ENCODE results near the gene TBX2.

TBX2 gene

DNA sequence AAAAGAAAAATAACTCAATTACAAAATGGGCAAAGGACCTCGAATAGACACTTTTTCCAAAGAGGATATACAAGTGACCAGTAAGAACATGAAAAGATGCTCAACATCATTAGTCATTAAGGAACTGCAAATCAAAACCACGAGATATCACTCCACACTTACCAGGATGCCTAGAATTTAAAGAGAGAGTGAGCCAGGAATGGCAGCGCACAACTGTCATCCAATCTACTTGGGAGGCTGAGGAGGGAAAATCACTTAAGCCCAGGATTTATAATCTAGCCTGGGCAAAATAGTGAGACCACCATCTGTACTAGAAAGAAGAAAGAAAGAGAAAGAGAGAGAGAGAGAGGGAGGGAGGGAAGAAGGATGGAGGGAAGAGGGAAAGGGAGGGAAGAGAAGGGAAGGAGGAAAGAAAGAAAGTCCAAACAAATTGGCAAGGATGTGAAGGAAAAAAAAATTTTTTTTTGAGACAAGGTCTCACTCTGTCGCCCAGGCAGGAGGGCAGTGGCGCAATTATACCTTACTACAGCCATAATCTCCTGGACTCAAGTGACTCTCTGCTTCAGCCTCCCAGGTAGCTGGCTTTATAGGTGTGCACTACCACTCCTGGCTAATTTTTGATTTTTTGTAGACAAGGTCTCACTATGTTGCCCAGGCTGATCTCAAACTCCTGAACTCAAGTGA lies 22.6 kb downstream of the TBX2 start (continued):
- TF ChIP-seq, protein P1, sequence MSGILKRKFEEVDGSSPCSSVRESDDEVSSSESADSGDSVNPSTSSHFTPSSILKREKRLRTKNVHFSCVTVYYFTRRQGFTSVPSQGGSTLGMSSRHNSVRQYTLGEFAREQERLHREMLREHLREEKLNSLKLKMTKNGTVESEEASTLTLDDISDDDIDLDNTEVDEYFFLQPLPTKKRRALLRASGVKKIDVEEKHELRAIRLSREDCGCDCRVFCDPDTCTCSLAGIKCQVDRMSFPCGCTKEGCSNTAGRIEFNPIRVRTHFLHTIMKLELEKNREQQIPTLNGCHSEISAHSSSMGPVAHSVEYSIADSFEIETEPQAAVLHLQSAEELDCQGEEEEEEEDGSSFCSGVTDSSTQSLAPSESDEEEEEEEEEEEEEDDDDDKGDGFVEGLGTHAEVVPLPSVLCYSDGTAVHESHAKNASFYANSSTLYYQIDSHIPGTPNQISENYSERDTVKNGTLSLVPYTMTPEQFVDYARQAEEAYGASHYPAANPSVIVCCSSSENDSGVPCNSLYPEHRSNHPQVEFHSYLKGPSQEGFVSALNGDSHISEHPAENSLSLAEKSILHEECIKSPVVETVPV (CRISPR knock-in tag; IDR thresholded peaks at IDR 0.05), result no peak
- TF ChIP-seq, protein P2, sequence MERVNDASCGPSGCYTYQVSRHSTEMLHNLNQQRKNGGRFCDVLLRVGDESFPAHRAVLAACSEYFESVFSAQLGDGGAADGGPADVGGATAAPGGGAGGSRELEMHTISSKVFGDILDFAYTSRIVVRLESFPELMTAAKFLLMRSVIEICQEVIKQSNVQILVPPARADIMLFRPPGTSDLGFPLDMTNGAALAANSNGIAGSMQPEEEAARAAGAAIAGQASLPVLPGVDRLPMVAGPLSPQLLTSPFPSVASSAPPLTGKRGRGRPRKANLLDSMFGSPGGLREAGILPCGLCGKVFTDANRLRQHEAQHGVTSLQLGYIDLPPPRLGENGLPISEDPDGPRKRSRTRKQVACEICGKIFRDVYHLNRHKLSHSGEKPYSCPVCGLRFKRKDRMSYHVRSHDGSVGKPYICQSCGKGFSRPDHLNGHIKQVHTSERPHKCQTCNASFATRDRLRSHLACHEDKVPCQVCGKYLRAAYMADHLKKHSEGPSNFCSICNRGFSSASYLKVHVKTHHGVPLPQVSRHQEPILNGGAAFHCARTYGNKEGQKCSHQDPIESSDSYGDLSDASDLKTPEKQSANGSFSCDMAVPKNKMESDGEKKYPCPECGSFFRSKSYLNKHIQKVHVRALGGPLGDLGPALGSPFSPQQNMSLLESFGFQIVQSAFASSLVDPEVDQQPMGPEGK (CRISPR knock-in tag; IDR thresholded peaks at IDR 0.05; ENCODE audit: borderline replicate concordance), result no peak
- no peak for TF ChIP-seq BACH2 (CRISPR knock-in tag; IDR thresholded peaks at IDR 0.05; ENCODE audit: borderline replicate concordance)
- TF ChIP-seq GLIS3 (CRISPR knock-in tag; IDR thresholded peaks at IDR 0.05), result no peak
- TF ChIP-seq ZC3H10 (CRISPR knock-in tag; IDR thresholded peaks at IDR 0.05), result no peak
- no peak for TF ChIP-seq TCF4 (CRISPR knock-in tag; IDR thresholded peaks at IDR 0.05; ENCODE audit: borderline replicate concordance)
- TF ChIP-seq ZNF565 (CRISPR knock-in tag; conservative IDR thresholded peaks at IDR 0.05; ENCODE audit: low read depth), result no peak
- no peak for TF ChIP-seq RARB (CRISPR knock-in tag; IDR thresholded peaks at IDR 0.05)
- no peak for TF ChIP-seq ZNF70 (CRISPR knock-in tag; IDR thresholded peaks at IDR 0.05)
- TF ChIP-seq OSR1 (CRISPR knock-in tag; IDR thresholded peaks at IDR 0.05), result no peak
- TF ChIP-seq ZFP30 (CRISPR knock-in tag; IDR thresholded peaks at IDR 0.05), result no peak

GRCh38 chr17:61422869-61423268 lies 23.2 kb downstream of the TBX2 start:
- no peak for ATAC-seq
- TF ChIP-seq RARB (CRISPR knock-in tag; IDR thresholded peaks at IDR 0.05), result no peak
- no peak for TF ChIP-seq ESRRG (CRISPR knock-in tag; IDR thresholded peaks at IDR 0.05)
- TF ChIP-seq, protein P1 (CRISPR knock-in tag; IDR thresholded peaks at IDR 0.05), result no peak

DNA sequence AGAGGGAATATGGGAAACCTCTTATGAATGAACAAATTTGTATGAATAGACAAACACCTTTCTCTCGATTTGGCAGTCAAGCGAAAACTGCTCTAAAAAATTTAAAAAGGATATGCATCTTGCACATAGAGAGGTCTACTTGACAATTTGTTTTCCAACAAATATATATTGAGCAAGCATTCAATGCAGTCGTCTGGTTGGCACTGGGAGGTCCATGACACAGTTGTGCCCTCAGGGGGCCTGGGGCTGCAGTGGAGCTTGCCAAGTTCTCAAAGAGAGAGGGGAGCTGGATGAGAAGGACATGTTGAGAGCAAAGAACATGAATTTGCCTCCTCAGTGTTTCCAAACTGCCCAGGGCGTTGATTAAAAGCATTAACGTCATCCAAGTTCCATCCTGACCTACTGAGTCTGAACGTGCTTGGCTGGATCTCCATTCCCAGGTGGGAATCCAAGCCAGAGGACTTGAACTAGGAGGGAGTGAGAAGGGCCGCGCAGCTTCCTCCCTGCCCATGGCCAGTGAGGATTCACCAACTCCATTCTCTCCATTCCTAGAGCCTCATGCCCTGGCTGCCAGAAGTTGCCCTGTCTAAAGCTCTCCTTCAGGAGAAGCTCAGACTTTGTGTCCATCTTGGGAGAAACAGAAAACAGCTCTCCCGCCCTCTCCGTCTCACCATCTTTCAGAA lies 24.5 kb downstream of the TBX2 start:
- no peak for TF ChIP-seq ZNF70 (CRISPR knock-in tag; IDR thresholded peaks at IDR 0.05)
- no peak for TF ChIP-seq ZNF565 (CRISPR knock-in tag; conservative IDR thresholded peaks at IDR 0.05; ENCODE audit: low read depth)
- no peak for ATAC-seq

GRCh38 chr17:61425682-61426481 lies 26.2 kb downstream of the TBX2 start:
- peak; percentile 77 for ATAC-seq
- TF ChIP-seq BACH2 (CRISPR knock-in tag; IDR thresholded peaks at IDR 0.05; ENCODE audit: borderline replicate concordance) (no peak), GLIS3 (CRISPR knock-in tag; IDR thresholded peaks at IDR 0.05) (no peak), POU6F1 (CRISPR knock-in tag; IDR thresholded peaks at IDR 0.05; ENCODE audit: borderline replicate concordance, low read depth) (no peak), ISL1 (CRISPR knock-in tag; IDR thresholded peaks at IDR 0.05) (no peak), SNAI2 (CRISPR knock-in tag; IDR thresholded peaks at IDR 0.05) (no peak), ZFP3 (CRISPR knock-in tag; IDR thresholded peaks at IDR 0.05) (no peak), ZNF8 (CRISPR knock-in tag; IDR thresholded peaks at IDR 0.05) (no peak), ARNTL (CRISPR knock-in tag; IDR thresholded peaks at IDR 0.05; ENCODE audit: borderline replicate concordance, low read depth) (no peak), ESRRG (CRISPR knock-in tag; IDR thresholded peaks at IDR 0.05) (no peak), OSR1 (CRISPR knock-in tag; IDR thresholded peaks at IDR 0.05) (no peak), PPARA (CRISPR knock-in tag; IDR thresholded peaks at IDR 0.05; ENCODE audit: borderline replicate concordance) (no peak)
- TF ChIP-seq, protein P2 (CRISPR knock-in tag; IDR thresholded peaks at IDR 0.05; ENCODE audit: borderline replicate concordance), result no peak
